PC-9 (cell line): ENCODE data around the gene C2orf49. TPM values are rescaled to one million over a fixed set of nuclear protein-coding genes. Genes with fewer than 3 reads are reported as not detected.

Experiments
- BruUV-seq: library from RNA; stranded (reverse); fragments of 400-500 nt; replicated peaks from 2 replicates; lab custom pipeline; 2021; lab: Mats Ljungman, UMichigan
- CTCF ChIA-PET: fragments of 300-600 bp; sonication (Branson Sonifier 250); formaldehyde crosslinking; loops from one replicate; lab custom pipeline; 2022; ENCODE audit warnings: antibody characterized with exemption; lab: Charles Lee
- POLR2A ChIA-PET: fragments of 300-600 bp; sonication (Branson Sonifier 250); formaldehyde crosslinking; loops from one replicate; lab custom pipeline; 2022; ENCODE audit warnings: antibody characterized with exemption; ENCODE audit not compliant: unreplicated experiment; lab: Charles Lee
- DNase-seq, 2 experiments: peaks; one replicate each; pipeline versions ENCODE4 v3.0.0 to v3.0.0-alpha.2; 2015 to 2022; ENCODE audit warnings: mixed read lengths in 1 of 2
- H2AFZ ChIP-seq: fragments of 200-600 bp; sonication (generic); 2 replicates; pipeline ENCODE4 v1.8.1; 2017; ENCODE audit warnings: antibody characterized with exemption
- H3F3A ChIP-seq: fragments of 200-600 bp; sonication (generic); 2 replicates; pipeline ENCODE4 v1.8.1; 2017; ENCODE audit warnings: antibody characterized with exemption, mild to moderate bottlenecking, low read depth; ENCODE audit not compliant: insufficient read depth
- H3K27ac ChIP-seq: fragments of 200-600 bp; sonication (generic); 2 replicates; pipeline ENCODE4 v1.6.1; 2016; ENCODE audit warnings: mixed run types
- H3K27me3 ChIP-seq: fragments of 200-600 bp; sonication (generic); 2 replicates; pipeline ENCODE4 v1.6.1; 2016; ENCODE audit warnings: low read depth, mixed run types; ENCODE audit not compliant: insufficient read depth
- H3K36me3 ChIP-seq: fragments of 200-600 bp; sonication (generic); 2 replicates; pipeline ENCODE4 v1.6.1; 2016; ENCODE audit warnings: low read depth, mixed run types
- H3K4me1 ChIP-seq: fragments of 200-600 bp; sonication (generic); replicated peaks from 2 replicates; pipeline ENCODE4 v1.6.1; 2016; ENCODE audit warnings: mixed run types; ENCODE audit not compliant: insufficient read depth
- H3K4me2 ChIP-seq: fragments of 200-600 bp; sonication (generic); 2 replicates; pipeline ENCODE4 v1.6.1; 2017; ENCODE audit warnings: mixed run types
- H3K4me3 ChIP-seq: fragments of 200-600 bp; sonication (generic); 2 replicates; pipeline ENCODE4 v1.6.1; 2016; ENCODE audit warnings: mixed run types
- H3K79me2 ChIP-seq: fragments of 200-600 bp; sonication (generic); 2 replicates; pipeline ENCODE4 v1.6.1; 2017; ENCODE audit warnings: low read depth, mixed run types
- H3K9me2 ChIP-seq: fragments of 200-600 bp; sonication (generic); 2 replicates; pipeline ENCODE4 v1.8.1; 2017; ENCODE audit warnings: mild to moderate bottlenecking; ENCODE audit not compliant: insufficient read depth
- H3K9me3 ChIP-seq: fragments of 200-600 bp; sonication (generic); 2 replicates; pipeline ENCODE4 v1.8.1; 2016; ENCODE audit warnings: low read depth; ENCODE audit not compliant: insufficient read depth
- H4K20me1 ChIP-seq: fragments of 200-600 bp; sonication (generic); 2 replicates; pipeline ENCODE4 v1.8.1; 2017; ENCODE audit not compliant: insufficient read depth
- CTCF ChIP-seq: fragments of 200-600 bp; sonication (generic); conservative IDR thresholded peaks from 2 replicates; pipeline ENCODE4 v1.6.1; 2017; ENCODE audit warnings: mixed run types, antibody characterized with exemption, mild to moderate bottlenecking, moderate library complexity
- EZH2 ChIP-seq: fragments of 200-600 bp; sonication (generic); IDR thresholded peaks from 2 replicates; pipeline ENCODE4 v1.8.0; 2017; ENCODE audit warnings: antibody characterized with exemption, low read depth
- intact Hi-C: fragments of 100-400 bp; cut with micrococcal nuclease; formaldehyde crosslinking; loops from one replicate; pipeline ENCODE4 v1.10.0; 2022; ENCODE audit not compliant: unreplicated experiment
- total RNA-seq: library from RNA; stranded (reverse); gene quantifications from 2 replicates; pipeline ENCODE4 v1.2.3, GENCODE V29; 2021

Gene C2orf49
- total RNA-seq, 1 experiment from 2014 or later = 16.2 TPM

- Histone ChIP-seq H3F3A (peaks cover 70% of the 10 kb centered on the region), H3K4me1 (peaks cover 29% of the 10 kb centered on the region), H3K27me3 (no peaks in the 10 kb centered on the region), H3K9me2 (no peaks in the 10 kb centered on the region), H3K9me3 (no peaks in the 10 kb centered on the region), H3K79me2 (peaks cover 85% of the 10 kb centered on the region), H3K27ac (no peak overlapping the region), H3K4me3 (no peak overlapping the region), H3K4me2 (no peak overlapping the region), H2AFZ (no peak overlapping the region), H4K20me1 (peaks cover 7% of the 10 kb centered on the region), H3K36me3 (peaks cover 88% of the 10 kb centered on the region)
- POLR2A ChIA-PET = no interaction called here
- BruUV-seq = no TSS peak
- intact Hi-C loops = no loop called here
- CTCF ChIA-PET = no interaction called here
- no peak for TF ChIP-seq EZH2
- TF ChIP-seq CTCF = no peak
- DNase-seq = no peak
Observed at GRCh38 chr2:105376789-105377240, 39.5 kb downstream of the C2orf49 start.

- ChIA-PET POLR2A (no interaction called here), CTCF (no interaction called here)
- H3K9me3 ChIP-seq = no peaks in the 10 kb centered on the region
- DNase-seq = no peak
- H3K4me2 ChIP-seq = no peak overlapping the region
- no peaks in the 10 kb centered on the region for H3K27me3 ChIP-seq
- H2AFZ ChIP-seq = no peak overlapping the region
- no peak for TF ChIP-seq CTCF
- TF ChIP-seq EZH2 = no peak
- H3K9me2 ChIP-seq = no peaks in the 10 kb centered on the region
- H3K4me1 ChIP-seq = peaks cover 39% of the 10 kb centered on the region
- H3K27ac ChIP-seq = no peak overlapping the region
- peaks cover 72% of the 10 kb centered on the region for H3F3A ChIP-seq
- H3K4me3 ChIP-seq = no peak overlapping the region
- H4K20me1 ChIP-seq = peaks cover 7% of the 10 kb centered on the region
- H3K79me2 ChIP-seq = peaks cover 89% of the 10 kb centered on the region
- intact Hi-C loops = loop anchor here (1.0 kb wide), 1 partner anchor 143 kb away; no protein-coding TSS in a partner anchor
- no TSS peak for BruUV-seq
- H3K36me3 ChIP-seq = peaks cover 91% of the 10 kb centered on the region
Observed at GRCh38 chr2:105377871-105378270, 40.5 kb downstream of the C2orf49 start.

GRCh38 chr2:105378276-105378840, 41.0 kb downstream of the C2orf49 start:
- POLR2A ChIA-PET = no interaction called here
- H3K4me1 ChIP-seq = peaks cover 41% of the 10 kb centered on the region
- intact Hi-C loops = loop anchor here (1.0 kb wide), 1 partner anchor 143 kb away; no protein-coding TSS in a partner anchor

More at GRCh38 chr2:105378276-105378840, 41.0 kb downstream of the C2orf49 start:
- Histone ChIP-seq H3K9me3 (0 out of 2 replicates have a peak, but pooled peaks cover 3% of the 10 kb centered on the region), H3K79me2 (peaks cover 90% of the 10 kb centered on the region), H2AFZ (no peak overlapping the region), H3K27ac (no peak overlapping the region), H3K4me2 (no peak overlapping the region), H3F3A (peaks cover 72% of the 10 kb centered on the region), H3K36me3 (peaks cover 91% of the 10 kb centered on the region), H3K9me2 (no peaks in the 10 kb centered on the region), H3K27me3 (no peaks in the 10 kb centered on the region), H3K4me3 (no peak overlapping the region), H4K20me1 (peaks cover 9% of the 10 kb centered on the region)
- TF ChIP-seq EZH2 = no peak
- no peak for TF ChIP-seq CTCF
- BruUV-seq = no TSS peak
- no peak for DNase-seq
- CTCF ChIA-PET = no interaction called here
